Right cardiac atrium (tissue), 5 donors: ENCODE data around the gene UST. TPM values are rescaled to one million over a fixed set of nuclear protein-coding genes. Genes with fewer than 3 reads are reported as not detected.
A peak's percentile ranks its signal among the peaks of the same experiment; 100 is the strongest.
"Not testable (repeated sequence)": the region's sequence is repeated elsewhere in the genome, so short reads cannot be mapped to it uniquely, and the experiment has no call there.

Source experiments
- ATAC-seq, 2 donors: fragments of 200-7000 bp; cut with Tn5 transposase; one replicate each; pipeline versions ENCODE4 v1.8.0 to v1.9.1; 2020; ENCODE audit warnings: moderate library complexity in 2 of 2, mild to moderate bottlenecking in 1 of 2
- DNase-seq, 3 donors: peaks; one replicate each; pipeline ENCODE4 v3.0.0-alpha.2; 2020
- H3K27ac ChIP-seq: one replicate; pipeline ENCODE4 v1.5.1; 2013; ENCODE audit warnings: mild to moderate bottlenecking, low read length, control low read depth, moderate library complexity
- H3K27me3 ChIP-seq: one replicate; pipeline ENCODE4 v1.6.1; 2013; ENCODE audit not compliant: control insufficient read depth, insufficient read depth
- H3K4me1 ChIP-seq: one replicate; pipeline ENCODE4 v1.6.1; 2013; ENCODE audit warnings: low read length; ENCODE audit not compliant: control insufficient read depth, insufficient read depth
- H3K4me3 ChIP-seq: one replicate; pipeline ENCODE4 v1.5.1; 2013; ENCODE audit warnings: low read length, control low read depth
- H3K9me3 ChIP-seq: one replicate; pipeline ENCODE4 v1.6.1; 2013; ENCODE audit warnings: low read length; ENCODE audit not compliant: control insufficient read depth
- WGBS: extraction: QIAGEN DNeasy Blood & Tissue Kit; methylation state at CpG from one replicate; pipeline ENCODE4 v1.1.7; 2013; 5-methylcytosine and 5-hydroxymethylcytosine counted together
- intact Hi-C, 4 donors: fragments of 100-400 bp; cut with DNase I; formaldehyde crosslinking; loops; one replicate each; pipeline versions ENCODE4 v1.11.0 to v1.14.0; 2022 to 2023
- polyA plus RNA-seq: library from polyadenylated mRNA; stranded (reverse); fragments of 200-250 nt; gene quantifications from one replicate; pipeline ENCODE4 v1.2.3, GENCODE V29; 2013
- total RNA-seq, 4 donors: library from RNA; stranded (reverse); fragmentation: NEBNext Ultra II Directional; extraction: Animal tissue kit (Norgen Biotek cat#: 25700); gene quantifications; one replicate each; pipeline ENCODE4 v1.2.1, GENCODE V29; 2021
- donor health status: healthy with polysubstance abuse.
- donor health status: DM: no; HTN: yes; CAD: no.
- donor health status: DM: no; HTN: no; CAD: no.
- donor health status: DM: no; HTN: yes; CAD: no; lungs with severe emphysema.
- donor health status: DM: yes; HTN: yes; CAD: no.

Gene UST
- total and polyA plus RNA-seq, 5 donors, result 4.4 to 5.9 (median 5.1) TPM

DNA sequence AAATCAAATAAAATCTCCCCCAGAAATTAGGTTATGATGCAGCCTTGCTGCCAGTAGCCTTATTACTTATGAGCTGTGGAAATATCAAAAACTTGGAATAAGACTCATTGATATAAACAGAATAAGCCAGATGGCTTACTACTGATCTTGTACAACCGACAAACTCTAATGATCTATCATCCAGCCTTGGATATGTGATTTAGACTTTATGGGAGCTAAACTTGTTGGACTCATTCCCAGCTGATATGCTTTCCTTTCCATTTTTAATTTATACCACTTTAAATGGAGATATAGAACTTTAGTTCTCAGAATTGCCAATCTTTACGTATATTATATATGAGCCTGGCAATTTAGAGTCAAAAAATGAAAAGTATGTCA lies 5.0 kb downstream of the UST start:
- H3K9me3 ChIP-seq, result no peaks in the 10 kb centered on the region
- no peak for ATAC-seq
- DNase-seq, result no peak
- no peaks in the 10 kb centered on the region for H3K4me1 ChIP-seq
- H3K27ac ChIP-seq, result no peak overlapping the region
- H3K27me3 ChIP-seq, result no peaks in the 10 kb centered on the region
- no peak overlapping the region for H3K4me3 ChIP-seq
- WGBS, result 87% methylated on average over 2 of the region's 2 CpGs
- intact Hi-C loops, result loop anchor here in 1 of 4 donors (10.0 kb wide), 1 partner anchor 203 kb away; no protein-coding TSS in a partner anchor

DNA sequence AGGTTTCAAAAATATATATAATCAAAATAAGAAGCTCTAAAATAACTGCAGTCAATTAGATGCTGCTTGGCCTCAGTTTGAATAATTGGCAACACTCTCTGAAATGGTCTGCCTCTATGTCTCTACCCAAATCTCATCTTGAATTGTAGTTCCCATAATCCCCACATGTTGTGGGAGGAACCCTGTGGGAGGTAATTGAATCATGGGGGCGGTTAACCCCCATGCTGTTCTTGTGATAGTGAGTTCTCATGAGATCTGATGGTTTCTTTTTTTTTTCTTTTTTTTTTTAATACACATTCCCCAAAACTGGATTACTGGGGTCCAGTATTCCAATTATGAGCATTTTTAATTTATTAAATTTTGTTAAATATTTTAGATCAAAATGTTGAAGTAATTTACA lies 8.5 kb downstream of the UST start:
- not testable (repeated sequence) for H3K27me3 ChIP-seq, H3K4me3 ChIP-seq, H3K27ac ChIP-seq, H3K9me3 ChIP-seq, ATAC-seq, H3K4me1 ChIP-seq, DNase-seq
- 59% methylated on average over 1 of the region's 1 CpG for WGBS
- intact Hi-C loops, result loop anchor here in 1 of 4 donors (10.0 kb wide), 1 partner anchor 199 kb away; no protein-coding TSS in a partner anchor

DNA sequence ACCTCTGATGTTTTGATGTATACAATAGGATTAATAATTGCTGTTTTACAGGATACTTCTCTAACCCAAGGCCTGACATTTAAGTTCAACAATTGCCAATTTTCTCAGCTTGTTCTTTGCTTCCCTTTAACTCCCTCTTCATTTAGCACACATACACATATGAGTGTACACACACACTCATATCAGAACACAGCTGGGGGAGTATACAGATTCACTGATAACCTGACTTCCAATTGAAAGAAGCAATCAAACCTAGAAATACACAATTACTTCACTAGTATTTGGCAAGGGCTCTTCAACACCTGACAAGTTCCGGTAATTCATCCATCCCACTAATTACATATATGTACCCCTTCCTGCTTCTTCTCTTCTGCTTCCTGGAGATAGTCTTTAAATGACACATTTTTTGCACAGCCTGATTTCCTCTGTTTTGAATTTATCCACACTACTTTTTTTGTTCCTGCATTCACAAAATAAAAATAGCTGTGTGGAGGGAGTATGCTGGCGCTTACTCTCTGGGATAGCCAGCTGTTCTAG lies 11.2 kb downstream of the UST start:
- ATAC-seq (no peak), DNase-seq (no peak)
- intact Hi-C loops, result loop anchor here in 1 of 4 donors (10.0 kb wide), 1 partner anchor 197 kb away; no protein-coding TSS in a partner anchor
- H3K4me3 ChIP-seq, result no peak overlapping the region
- H3K4me1 ChIP-seq, result no peaks in the 10 kb centered on the region
- no peak overlapping the region for H3K27ac ChIP-seq
- no peaks in the 10 kb centered on the region for H3K9me3 ChIP-seq
- WGBS, result 46% methylated on average over 2 of the region's 2 CpGs
- H3K27me3 ChIP-seq, result no peaks in the 10 kb centered on the region

DNA sequence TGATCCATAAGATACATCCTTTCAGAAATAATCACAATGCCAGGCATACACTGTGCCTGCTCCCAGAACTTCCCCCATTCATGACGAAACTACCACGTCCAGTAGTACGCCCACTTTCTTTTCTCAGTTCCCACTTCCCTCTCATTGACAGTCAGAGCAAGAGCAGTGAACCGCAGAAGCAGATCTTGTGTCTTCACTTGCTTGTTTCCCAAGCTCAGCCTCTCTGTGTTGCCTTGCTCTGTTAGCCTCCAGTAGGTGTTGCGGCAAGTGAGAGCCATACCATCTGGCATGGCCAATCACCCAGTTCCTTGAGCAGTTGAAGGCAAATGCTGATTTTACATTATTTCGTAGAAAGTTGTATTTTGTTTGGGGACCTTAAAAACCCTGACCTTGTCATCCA lies 11.7 kb downstream of the UST start:
- no peak overlapping the region for H3K27ac ChIP-seq
- H3K4me3 ChIP-seq, result no peak overlapping the region
- 63% methylated on average over 6 of the region's 6 CpGs for WGBS
- intact Hi-C loops, result loop anchor here in 1 of 4 donors (10.0 kb wide), 1 partner anchor 196 kb away; no protein-coding TSS in a partner anchor
- no peaks in the 10 kb centered on the region for H3K9me3 ChIP-seq
- DNase-seq (no peak), ATAC-seq (peak in 1 of 2 donors; percentile 57)
- no peaks in the 10 kb centered on the region for H3K27me3 ChIP-seq
- no peaks in the 10 kb centered on the region for H3K4me1 ChIP-seq

DNA sequence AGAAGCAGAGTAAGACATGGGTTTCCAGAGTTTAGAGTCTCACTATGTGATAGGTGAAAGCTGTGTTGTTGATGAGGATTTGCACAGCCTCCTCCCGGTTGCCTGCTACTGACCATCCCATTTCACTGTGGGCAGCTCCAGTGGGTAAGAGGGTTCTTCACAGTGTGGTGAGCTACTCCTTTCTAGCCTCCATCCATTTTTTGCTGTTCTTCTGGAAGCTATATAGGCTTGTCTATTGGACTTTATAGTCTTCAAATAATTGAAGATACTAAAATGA lies 13.4 kb downstream of the UST start:
- 56% methylated on average over 1 of the region's 1 CpG for WGBS
- H3K27me3 ChIP-seq, result no peaks in the 10 kb centered on the region
- no peak overlapping the region for H3K4me3 ChIP-seq
- no peak overlapping the region for H3K27ac ChIP-seq
- no peaks in the 10 kb centered on the region for H3K9me3 ChIP-seq
- intact Hi-C loops, result no loop called here
- DNase-seq (no peak), ATAC-seq (no peak)
- H3K4me1 ChIP-seq, result no peaks in the 10 kb centered on the region

DNA sequence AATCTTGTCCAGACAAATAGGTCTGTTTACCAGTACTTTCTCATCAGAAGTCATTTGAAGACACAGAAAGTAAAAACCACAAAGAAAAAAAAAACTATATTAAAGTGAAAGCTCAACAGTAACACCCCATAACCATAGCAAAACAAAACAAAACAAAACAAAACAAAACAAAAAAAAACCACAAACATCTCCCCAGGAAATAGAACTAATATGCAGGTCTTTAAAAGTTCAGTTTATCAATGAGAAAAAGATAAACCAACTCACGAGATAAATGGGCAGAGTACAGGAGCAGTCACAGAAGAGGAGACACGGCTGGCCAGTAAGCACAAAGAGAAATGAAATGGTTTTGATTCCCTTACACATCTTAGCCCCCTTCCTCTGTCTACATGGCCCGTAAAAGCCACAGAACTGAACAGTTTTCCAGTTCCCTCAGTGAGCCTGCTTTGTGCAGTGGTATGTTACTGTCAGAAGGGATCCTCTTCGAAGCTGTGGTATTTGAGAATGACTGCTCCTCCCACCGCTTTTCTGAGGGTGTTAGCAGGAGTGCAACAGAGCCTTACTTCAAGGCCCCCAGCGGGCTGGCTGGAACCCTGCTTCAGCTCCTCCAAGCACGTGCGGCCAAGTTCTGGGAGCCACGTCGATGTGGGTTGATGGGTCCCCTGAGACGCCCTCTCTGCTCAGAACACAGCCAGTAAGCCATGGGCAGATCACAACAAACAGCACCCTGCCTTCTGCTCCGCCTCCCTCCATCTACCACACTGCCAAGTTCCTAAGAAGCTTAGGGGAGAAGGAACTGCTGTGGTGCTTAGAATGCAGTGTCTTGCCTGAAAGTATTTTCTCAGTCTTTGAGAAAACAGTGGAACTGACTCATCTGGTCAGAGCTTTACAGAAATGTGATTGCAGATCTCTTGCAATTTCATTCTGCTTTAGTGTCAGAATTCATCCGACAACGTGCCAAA lies 14.0 kb downstream of the UST start:
- Histone ChIP-seq H3K4me1 (no peaks in the 10 kb centered on the region), H3K4me3 (peak overlapping the region; percentile 32), H3K27ac (peak overlapping the region; percentile 54), H3K9me3 (no peaks in the 10 kb centered on the region), H3K27me3 (no peaks in the 10 kb centered on the region)
- intact Hi-C loops, result no loop called here
- 8% methylated on average over 14 of the region's 14 CpGs for WGBS
- ATAC-seq, result peak; percentile 93
- DNase-seq, result peak; percentile 73 to 87 (median 84)

DNA sequence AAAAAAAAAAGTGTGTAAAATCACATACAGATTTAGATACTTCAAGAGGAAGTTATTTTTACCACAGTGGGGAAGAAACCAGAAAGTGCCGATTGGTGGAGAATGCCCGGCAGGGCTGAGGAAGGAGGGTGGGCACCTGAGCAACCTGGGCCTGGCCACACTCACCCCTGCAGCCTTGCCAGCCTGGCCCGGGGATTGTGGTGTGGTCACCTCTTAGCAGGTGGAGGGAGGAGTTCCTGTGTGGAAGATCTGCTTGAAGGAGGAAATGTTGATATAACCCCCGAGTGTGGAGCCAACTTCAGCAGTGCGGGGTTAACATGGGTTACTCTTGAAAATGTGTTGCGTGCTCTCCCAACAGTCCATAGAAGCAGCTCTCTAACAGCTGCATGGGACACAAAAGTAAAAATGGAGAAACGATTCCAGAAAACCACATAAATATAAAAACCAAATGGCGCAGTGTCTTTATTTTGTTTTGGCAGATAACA lies 14.7 kb downstream of the UST start:
- WGBS, result 8% methylated on average over 8 of the region's 8 CpGs
- ATAC-seq, result peak; percentile 42 to 50
- Histone ChIP-seq H3K9me3 (no peaks in the 10 kb centered on the region), H3K4me3 (no peak overlapping the region), H3K27ac (no peak overlapping the region), H3K27me3 (no peaks in the 10 kb centered on the region), H3K4me1 (no peaks in the 10 kb centered on the region)
- intact Hi-C loops, result no loop called here
- peak in 2 of 3 donors; percentile 50 to 65 for DNase-seq

DNA sequence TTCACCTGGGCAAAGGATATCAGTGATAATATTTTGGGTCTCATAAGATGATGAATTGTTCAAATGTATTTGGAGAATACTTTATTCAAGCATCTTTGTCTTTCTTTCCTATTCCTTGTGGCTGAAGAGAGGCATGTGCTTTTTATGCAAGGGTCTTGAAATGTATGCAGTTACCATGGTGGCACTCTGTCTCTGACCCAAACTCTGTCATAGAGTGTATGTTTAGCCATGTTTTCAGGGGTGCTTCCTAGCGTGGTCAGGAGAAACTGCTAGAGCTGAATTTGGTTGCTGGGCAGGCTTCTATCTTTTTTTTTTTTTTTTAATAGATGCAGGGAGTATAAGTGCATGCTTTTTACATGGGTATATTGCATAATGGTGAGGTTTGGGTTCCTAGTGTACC lies 15.4 kb downstream of the UST start:
- Histone ChIP-seq H3K4me1 (no peaks in the 10 kb centered on the region), H3K27ac (no peak overlapping the region), H3K27me3 (no peaks in the 10 kb centered on the region), H3K9me3 (no peaks in the 10 kb centered on the region), H3K4me3 (no peak overlapping the region)
- WGBS, result 66% methylated on average over 1 of the region's 1 CpG
- no peak for DNase-seq
- ATAC-seq, result no peak
- intact Hi-C loops, result no loop called here

DNA sequence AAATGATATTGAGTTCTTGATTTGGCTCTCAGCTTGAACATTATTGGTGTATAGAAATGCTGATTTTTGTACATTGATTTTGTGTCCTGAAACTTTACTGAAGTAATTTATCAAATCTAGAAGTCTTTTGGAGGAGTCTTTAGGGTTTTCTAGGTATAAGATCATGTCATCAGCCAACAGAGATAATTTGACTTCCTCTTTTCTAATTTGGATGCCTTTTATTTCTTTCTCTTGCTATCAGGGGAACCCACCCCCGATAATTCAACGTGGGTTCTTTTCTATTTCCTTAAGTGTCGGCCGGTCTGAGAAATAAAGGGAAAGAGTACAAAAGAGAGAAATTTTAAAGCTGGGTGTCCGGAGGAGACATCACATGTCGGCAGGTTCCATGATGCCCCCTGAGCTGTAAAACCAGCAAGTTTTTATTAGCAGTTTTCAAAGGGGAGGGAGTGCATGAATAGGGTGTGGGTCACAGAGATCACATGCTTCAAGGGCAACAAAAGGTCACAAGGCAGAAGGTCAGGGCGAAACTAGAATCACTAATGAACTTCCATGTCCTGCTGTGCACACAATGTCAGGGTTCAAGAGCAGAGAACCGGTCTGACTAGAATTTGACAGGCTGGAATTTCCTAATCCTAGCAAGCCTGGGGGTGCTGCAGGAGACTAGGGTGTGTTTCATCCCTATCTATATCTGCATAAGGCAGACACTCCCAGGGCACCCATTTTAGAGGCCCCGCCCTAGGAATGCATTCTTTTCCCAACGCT lies 17.6 kb downstream of the UST start:
- 77% methylated on average over 10 of the region's 10 CpGs for WGBS
- H3K9me3 ChIP-seq, H3K27me3 ChIP-seq, ATAC-seq, H3K4me3 ChIP-seq, DNase-seq, intact Hi-C loops, H3K4me1 ChIP-seq, H3K27ac ChIP-seq: not testable (repeated sequence)

DNA sequence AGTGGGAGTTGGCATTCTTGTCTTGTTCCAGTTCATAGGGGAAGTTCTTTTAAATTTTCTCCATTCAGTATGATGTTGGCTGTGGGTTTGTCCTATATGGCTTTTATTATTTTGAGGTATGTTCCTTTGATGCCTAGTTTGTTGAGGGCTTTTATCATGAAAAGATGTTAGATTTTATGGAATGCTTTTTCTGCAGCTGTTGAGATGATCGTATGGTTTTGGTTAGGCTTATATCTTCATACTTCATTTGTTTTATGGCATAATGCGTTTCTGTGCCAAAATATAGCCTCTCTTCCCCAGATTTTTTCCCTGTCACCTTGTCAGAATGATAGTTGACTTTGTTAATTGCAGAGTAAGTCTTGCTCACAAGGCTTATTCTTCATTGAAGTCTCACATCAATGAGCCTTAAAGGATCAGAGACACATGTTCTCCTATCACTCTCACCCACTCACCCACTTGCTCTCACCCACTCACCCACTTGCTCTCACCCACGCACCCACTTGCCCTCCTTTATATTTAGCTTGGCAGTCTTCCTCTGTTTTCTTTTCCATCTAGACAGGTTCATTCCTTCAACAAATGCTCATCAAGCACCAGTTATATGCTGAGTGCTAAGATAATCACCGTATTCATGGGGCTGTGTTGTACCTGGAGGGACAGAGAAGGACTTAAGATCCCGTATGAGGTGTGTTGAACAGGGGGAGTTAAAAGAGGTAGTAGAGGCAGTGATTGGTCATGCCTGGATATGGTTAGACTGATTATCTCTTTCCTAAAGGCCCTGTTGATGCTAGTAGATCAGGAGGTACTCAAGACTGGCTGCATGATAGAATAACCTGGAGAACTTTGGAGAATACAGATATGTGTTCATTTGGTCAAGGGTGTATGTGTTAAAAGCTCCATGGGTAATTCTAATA lies 19.3 kb downstream of the UST start:
- ATAC-seq (no peak), DNase-seq (no peak)
- WGBS, result 68% methylated on average over 5 of the region's 5 CpGs
- no peaks in the 10 kb centered on the region for H3K27me3 ChIP-seq
- intact Hi-C loops, result no loop called here
- H3K4me1 ChIP-seq, result no peaks in the 10 kb centered on the region
- no peaks in the 10 kb centered on the region for H3K9me3 ChIP-seq
- no peak overlapping the region for H3K27ac ChIP-seq
- H3K4me3 ChIP-seq, result no peak overlapping the region
